Renal cortical epithelial cell (primary cell): Measurements from ENCODE around the gene CCDC184. TPM values are rescaled to one million over a fixed set of nuclear protein-coding genes. Genes with fewer than 3 reads are reported as not detected.
A peak's percentile ranks its signal among the peaks of the same experiment; 100 is the strongest.

Experiments
- DNase-seq: peaks from one replicate; pipeline ENCODE4 v3.0.0-alpha.2; 2011; ENCODE audit warnings: low read depth
- total RNA-seq: library from RNA; depleted of rRNA; stranded (reverse); fragments of >200 nt; gene quantifications from 2 replicates; pipeline ENCODE4 v1.2.3, GENCODE V29; 2014

CCDC184 gene
- total RNA-seq, 1 donor from 2014 or later: 0.40 TPM

DNA sequence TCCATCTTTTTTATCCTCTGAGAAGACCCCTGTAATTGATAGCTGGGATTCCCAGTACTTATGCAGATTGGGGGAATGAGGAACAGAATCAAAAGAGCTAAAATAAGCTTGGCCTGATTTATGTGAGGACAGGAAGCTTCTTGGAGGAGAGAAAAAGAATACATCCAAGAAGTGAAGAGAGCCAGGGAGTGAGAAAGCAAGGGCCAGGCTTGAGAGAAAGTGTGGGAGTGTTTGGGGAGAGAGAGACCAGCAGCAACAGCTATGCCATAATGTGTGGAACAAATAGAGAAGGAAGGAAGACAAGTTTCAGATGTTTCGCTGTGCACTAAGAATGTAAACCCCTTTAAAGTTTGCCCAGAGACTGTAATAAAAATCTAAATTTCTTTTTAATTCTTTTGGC lies 4.0 kb upstream of the CCDC184 start:
- no peak for DNase-seq

DNA sequence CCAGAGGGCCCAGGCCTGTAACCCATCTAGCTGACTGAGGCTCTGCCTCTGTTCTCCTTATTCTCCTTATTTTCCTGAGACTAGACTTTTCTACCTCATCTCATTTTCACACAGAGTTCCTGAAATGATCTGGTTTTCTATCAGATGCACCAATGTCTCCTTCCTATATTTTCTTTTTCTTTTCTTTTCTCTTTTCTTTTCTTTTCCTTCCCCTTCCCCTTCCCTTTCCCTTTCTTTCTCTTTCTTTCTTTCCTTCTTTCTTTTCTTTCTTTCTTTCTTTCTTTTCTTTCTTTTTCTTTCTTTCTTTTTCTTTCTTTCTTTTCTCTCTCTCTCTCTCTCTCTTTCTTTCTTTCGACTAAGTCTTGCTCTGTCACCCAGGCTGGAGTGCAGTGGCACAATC lies 3.0 kb upstream of the CCDC184 start:
- DNase-seq: no peak

DNA sequence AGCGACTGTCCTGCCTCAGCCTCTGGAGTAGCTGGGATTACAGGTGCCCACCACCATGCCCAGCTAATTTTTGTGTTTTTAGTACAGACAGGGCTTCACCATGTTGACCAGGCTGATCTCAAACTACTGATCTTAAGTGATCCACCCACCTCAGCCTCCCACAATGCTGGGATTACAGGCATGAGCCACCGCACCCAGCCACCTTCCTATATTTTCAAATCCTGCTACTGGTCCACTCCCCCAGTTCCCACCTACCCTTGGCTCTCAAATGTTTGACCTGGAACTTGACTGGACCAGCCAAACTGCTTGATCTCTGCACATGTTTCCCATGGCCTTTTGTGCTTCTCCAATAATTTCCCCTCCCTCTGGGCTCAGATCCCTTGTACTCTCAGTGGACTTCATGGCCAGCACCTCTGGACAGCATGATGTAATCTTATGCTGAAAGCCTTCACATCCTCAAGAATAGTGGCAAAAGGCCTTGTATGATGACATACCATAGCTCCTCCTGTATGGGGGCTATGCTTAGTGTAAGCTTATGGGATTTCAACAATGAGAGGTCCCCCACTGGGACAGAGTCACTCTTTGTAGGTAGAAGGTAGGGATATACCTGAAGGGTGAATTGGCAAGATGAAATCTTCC lies 2.5 kb upstream of the CCDC184 start:
- no peak for DNase-seq

- no peak for DNase-seq
Observed at GRCh38 chr12:48182631-48183030, 813 bp upstream of the CCDC184 start.

DNA sequence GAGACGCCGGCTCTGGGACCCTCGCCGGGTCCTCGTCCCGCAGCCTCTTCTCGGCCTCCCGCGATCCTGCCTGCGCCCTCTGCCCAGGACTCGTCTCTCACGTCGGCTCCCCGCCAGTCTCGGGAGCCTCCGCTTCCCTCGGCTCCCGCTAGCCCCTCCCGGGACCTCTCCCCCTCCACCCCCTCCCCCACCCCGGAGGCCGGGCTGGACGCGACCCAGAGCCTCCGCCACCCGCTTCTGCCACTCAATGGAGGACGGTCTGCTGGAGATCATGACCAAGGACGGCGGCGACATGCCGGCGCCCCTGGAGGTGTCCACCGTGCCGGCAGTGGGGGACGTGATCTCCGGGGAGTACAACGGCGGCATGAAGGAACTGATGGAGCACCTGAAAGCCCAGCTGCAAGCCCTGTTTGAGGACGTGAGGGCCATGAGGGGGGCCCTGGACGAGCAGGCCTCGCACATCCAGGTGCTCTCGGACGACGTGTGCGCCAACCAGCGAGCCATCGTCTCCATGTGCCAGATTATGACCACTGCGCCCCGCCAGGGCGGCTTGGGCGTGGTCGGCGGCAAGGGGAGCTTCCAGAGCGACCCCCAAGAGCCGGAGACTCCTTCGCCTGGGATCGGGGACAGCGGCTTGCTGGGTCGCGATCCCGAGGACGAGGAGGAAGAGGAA lies 568 bp downstream of the CCDC184 start:
- no peak for DNase-seq

DNA sequence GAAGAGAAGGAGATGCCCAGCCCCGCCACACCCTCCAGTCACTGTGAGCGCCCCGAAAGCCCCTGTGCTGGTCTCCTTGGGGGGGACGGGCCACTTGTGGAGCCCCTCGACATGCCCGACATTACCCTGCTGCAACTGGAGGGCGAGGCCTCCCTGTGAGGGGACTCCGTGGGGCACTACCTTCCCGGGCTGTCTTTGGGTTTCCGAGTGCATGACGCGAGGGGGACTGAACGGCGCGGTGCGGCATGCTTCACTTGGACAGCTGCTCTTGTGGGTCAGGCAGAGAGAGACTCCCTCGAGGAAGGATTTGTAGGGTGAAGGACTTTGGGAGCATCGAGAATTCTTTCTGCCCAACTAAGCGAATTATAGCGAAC lies 1.1 kb downstream of the CCDC184 start:
- DNase-seq: no peak

GRCh38 chr12:48185181-48185919 lies 1.9 kb downstream of the CCDC184 start:
- DNase-seq: no peak

DNA sequence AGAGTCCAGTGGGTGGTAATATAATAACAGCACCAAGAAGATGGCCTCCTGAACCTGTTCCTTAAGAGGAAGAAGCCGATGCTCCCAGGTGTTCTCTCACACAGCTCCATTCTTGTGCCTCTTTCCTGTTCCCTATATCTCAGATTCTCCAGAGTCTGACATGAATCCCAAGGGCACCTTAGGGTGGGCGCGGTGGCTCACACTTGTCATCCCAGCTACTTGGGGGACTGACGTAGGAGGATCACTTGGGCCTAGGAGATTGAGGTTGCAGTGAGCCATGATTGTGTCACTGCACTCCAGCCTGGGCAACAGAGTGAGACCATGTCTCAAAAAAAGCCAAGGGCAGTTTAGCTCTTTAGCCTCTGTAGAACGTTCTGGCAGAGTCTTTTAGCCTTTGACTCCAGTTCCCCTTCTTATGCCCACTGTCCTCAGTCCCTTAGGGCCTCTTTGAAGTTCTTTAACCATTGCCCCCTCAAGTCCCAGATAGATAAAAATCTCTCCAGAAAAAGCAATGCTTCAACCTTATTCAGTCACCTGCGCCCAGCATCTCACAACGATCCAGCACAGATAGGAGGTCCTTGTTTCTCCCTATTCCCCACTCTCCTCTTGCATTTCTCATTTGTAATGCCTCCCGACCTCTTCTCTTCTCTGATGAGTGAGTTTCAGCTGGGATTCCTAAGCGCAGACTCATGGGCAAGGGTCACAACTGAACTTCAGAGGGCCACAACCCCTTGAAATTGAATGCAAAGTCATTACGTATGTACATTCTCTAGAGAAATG lies 4.7 kb downstream of the CCDC184 start:
- no peak for DNase-seq

GRCh38 chr12:48189331-48190125 lies 6.1 kb downstream of the CCDC184 start:
- peak; percentile 68 for DNase-seq

- no peak for DNase-seq
Observed at GRCh38 chr12:48191096-48191495, 7.7 kb downstream of the CCDC184 start.

DNA sequence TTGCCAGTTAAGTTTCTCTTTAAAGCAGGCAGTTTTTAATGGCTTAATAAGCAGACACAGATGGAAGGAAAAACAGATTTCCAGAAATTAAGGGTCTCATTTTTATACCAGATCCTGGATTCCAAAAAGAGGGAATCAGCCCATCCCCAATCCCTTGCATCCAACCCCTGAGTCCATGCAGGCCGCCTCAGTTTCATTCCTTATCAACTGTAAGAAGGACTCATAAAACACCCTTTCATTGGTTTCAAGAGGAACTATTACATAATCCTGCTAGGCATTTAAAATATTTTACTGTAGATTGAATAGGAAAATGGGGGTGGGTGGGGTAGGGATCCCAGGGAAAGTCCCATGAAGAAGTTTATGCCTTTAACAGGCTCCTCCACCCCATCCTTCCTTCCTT lies 9.4 kb downstream of the CCDC184 start:
- no peak for DNase-seq

GRCh38 chr12:48193623-48194022 lies 10.2 kb downstream of the CCDC184 start:
- DNase-seq: no peak

- DNase-seq: no peak
Observed at GRCh38 chr12:48194799-48195201, 11.4 kb downstream of the CCDC184 start.

GRCh38 chr12:48197549-48197970 lies 14.1 kb downstream of the CCDC184 start:
- DNase-seq: peak; percentile 65

GRCh38 chr12:48197971-48198671 lies 14.7 kb downstream of the CCDC184 start:
- DNase-seq: peak; percentile 91

DNA sequence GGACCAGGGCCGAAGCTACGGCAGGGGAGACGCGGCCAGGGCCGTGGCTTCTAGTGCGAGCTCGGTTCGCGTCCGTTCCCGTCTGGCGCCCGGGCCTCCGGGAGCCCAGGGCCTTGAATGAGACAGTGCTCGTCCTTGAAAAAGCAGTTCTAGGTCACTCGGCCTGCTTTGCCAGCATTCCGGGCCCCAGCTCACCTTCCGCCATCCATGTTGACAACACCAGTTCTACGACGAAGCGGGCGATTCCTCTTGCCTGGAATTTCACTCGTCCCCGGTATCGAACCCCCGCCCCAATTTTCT lies 15.2 kb downstream of the CCDC184 start:
- no peak for DNase-seq

DNA sequence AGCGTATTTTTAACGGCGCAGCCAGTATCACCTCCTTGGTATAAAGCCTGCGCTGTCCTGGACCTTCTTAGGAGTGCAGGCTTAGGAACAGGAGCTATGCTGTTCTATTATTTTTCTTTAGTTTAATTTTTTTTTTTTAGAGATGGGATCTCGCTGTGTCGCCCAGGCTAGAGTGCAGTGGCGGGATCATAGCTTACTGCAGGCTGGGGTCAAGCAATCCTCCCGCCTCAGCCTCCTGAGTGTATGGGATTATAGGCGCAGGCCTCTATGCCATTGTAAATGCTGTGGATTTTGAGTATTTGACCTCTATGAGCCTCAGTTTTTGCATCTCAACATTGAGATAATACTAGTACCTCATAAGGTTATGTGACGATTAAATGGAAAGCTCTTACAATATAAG lies 15.5 kb downstream of the CCDC184 start:
- no peak for DNase-seq

DNA sequence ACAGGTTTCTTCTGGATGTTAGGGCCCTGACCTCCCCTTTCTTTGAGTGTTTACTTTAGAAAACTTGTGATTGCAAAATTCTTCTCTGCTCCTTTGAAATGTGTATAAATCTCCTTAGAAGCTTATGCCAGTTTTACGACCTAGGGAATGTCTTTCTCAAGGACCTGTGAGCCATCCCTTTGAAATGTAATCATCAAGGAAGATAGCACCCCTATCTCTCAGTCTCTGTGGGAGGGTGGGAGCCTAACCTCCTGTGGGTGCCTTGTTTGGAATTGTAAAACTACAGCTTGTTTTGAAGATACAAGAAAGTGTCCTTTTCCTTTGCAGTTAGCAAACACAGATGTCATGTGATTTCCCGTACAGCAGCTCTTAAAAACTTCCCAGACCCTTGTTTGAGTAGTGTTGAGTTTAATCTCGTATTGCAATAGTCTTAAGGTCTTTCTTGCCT lies 16.4 kb downstream of the CCDC184 start:
- peak; percentile 74 for DNase-seq

DNA sequence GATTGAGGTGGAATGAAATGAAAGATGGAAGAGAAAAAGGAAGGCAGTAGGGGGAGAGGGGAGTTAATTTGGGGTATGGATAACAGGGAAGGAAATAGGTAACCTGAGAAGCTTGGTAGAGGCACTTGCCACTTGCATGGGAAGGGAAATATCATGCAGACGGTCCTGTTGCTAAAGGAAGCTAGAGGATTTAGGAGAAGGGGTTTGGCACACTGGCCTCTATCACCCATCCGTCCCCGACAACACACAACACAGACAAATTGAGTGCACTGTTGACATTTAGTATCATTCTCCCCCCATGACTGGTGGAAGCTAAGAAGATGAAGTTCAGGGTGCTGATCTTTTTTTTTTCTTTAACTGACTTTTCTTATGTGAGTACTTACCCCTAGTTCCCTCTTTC lies 17.6 kb downstream of the CCDC184 start:
- no peak for DNase-seq

GRCh38 chr12:48201516-48201915 lies 18.1 kb downstream of the CCDC184 start:
- no peak for DNase-seq

DNA sequence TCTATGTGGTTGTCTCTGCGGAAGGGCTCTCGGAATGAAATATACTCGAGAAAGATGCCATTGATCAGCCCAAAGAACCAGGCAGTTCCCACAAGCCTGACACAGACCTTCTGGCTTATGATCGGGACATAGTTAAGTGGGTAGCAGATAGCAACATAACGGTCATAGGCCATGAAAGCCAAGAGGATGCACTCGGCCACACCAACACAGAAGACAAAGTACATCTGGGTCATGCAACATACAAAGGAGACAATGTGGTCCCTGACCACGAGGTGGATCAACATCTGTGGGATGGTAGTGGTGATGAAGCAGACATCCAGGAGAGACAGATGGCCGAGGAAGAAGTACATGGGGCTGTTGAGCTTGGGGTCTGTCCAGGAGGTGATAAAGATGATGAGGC lies 19.3 kb downstream of the CCDC184 start:
- DNase-seq: no peak
